ENCODE data around the gene LRRC45.

The LRRC45 gene

DNA sequence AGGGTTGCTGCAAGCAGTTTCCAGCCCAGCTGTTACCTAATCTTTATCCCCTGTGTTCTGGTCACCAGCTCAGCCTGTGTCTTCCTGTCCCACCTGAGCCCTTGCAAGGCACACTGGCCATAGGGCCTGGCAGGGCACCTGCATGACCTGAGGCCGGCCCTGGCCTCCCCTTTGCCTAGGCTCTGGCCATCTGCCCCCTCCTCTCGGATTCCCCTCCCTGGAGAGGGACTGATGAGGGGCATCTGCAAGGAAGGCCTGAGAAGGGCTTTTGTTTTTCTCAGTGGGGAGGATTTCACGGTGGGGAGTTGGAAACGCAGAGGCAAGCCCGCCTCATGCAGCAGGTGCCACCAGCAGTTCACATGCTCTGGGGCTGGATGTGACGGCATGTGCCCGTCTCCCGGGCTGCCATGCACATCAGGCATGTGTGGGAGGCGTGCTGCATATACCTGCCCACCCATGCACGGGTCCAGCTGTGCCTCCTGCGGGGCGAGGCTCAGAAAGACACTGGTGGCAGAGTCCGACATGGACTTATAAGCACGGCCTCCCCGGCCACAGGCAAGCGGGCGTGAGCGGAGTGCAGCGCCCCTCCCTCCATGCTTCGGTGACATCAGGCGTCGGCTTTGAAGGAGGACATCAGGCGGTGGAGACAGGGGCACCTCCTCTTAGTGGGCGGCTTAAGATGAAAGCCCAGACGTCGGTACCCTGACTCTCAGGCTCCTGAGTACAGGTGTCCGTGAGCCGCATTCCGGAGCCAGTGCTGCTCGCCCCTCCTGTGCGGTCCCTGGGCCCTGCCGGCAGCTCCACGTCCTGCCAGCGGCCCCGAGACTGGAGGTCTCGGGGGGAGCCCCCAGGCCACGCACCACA is 29.1 kb upstream of the LRRC45 start:
- no peak for DNase-seq (ENCODE audit: low spot score)

DNA sequence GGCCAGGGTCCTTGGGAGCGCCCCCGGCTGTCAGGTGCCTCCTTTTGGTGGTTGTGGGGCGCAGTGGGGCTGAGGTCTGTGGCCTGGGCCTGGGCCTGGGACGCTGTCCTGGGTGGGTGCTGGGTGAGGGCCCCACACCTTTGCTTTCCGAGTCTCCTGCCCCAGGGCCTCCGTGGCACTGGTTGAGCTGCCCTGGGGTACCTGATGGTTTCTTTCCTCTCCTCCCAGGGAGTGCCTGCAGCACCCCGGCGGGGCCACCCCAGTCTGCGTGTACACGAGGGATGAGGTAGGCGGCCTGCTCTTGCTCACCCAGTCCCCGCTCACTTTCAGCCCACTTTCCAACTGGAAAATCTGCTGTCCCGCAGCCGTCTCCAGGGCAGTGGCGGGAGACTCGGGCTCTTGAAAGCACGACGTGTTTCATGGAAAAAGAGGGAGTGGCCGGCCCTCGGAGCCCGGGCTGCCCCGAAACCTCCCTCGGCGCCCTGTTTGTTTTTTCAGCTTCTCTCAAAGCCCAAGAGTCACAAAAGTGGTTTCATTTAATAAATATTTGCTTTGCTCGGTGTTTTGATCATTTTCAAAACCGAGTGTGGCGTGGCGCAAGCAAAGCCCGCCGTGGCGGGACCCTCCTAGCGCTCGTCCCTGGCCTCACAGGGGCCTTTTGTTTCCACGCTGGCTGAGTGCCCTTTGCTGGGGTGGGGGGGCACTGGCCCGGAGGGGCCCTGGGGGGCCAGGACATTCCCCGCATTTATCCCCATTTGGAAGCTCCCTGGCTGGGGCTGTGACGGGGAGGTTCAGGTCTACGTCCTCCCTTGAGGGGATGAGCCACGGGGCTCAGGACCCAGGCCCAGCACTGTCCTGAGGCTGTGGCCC is 28.3 kb upstream of the LRRC45 start:
- DNase-seq (ENCODE audit: low spot score) = no peak

DNA sequence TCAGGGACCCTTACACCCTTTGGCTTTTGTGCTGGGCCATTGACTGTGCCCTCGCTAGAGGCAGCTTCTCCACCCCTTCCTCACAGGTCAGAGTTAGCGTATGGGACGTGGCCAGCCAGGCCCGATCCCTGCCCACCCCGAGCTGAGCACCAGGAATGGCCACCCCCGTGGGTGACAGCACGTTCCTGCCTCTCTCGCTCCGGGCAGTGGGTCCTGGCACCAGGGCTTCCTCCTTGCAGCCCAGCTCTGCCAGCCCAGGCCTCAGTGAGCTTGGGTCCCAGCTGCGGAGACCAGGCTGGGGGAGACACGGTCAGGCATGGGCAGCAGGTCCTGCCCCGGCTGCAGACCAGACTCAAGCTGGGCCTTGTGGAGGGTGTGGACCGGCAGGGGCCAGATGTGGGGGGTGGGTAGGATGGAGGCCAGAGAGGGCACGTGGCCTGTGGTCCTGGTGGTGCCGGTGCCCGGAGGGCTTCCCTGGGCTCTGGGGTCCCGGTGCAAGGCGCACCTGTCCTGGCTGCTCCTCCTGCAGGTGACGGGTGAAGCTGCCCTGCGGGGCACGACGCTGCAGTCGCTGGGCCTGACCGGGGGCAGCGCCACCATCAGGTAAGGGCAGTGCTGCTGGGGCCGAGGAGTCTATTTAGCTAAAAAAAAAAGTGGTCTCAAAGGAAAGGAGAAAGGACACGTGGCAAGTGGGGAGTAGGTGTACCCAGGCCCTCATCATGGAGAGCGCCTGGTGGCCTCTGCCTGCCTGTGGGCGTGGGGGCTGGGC is 27.5 kb upstream of the LRRC45 start:
- no peak for DNase-seq (ENCODE audit: low spot score)

DNA sequence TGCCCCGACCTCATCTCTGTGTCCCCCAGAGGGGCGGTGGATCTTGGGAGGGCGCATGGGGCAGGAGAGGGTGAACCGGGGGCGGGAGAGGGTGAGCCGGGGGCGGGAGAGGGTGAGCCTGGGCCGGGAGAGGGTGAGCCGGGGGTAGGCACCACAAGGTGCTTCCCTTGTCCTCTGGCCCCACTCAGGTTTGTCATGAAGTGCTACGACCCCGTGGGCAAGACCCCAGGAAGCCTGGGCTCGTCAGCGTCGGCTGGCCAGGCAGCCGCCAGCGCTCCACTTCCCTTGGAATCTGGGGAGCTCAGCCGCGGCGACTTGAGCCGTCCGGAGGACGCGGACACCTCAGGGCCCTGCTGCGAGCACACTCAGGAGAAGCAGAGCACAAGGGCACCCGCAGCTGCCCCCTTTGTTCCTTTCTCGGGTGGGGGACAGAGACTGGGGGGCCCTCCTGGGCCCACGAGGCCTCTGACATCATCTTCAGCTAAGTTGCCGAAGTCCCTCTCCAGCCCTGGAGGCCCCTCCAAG is 26.8 kb upstream of the LRRC45 start:
- DNase-seq (ENCODE audit: low spot score) = no peak

DNA sequence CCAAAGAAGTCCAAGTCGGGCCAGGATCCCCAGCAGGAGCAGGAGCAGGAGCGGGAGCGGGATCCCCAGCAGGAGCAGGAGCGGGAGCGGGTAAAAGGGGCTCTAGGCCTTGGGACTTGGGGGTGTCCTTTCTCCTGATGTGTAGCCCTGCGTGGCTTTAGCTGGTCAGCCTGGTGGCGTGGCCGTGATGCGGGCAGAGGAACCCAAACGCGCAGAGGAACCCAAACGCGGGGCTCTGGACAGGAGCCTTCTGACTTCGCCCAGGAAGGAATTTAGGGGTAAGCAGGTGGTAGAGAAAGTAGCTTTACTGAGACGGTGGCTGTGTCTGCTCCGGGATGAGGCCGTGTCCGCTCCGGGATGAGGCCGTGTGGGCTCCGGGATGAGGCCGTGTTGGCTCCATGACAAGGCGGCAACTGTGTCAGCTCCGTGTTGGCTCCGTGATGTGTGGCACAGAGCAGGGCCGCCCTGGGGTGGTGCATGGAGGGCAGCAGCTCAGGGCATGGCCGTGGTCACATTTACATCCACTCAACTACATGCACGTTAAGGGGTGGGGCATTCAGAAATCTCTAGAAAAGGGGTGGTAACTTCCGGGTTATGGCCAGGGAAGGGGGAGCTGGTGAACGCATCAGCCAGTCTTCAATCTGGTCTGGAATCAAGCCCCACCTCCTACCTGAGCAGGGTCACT is 26.2 kb upstream of the LRRC45 start:
- DNase-seq (ENCODE audit: low spot score) = no peak

DNA sequence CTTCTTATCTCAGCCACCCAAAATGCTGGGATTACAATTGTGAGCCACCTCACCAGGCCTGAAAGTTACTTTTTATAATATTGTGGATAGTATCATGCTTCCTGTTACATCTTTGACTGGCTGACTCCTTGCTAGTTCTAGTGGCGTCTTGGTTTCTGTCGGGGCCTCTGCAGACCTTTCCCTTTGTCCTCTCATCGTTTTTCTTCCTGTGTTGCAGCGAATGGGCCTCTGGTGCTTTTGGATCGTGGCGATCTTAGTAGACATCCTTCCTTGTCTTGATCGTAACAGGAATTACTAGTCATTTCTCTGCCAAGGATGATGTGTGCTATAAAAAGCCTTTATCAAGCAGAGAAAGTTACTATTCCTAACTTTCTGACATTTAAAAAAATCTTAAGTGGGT is 24.9 kb upstream of the LRRC45 start:
- DNase-seq (ENCODE audit: low spot score) = no peak

DNA sequence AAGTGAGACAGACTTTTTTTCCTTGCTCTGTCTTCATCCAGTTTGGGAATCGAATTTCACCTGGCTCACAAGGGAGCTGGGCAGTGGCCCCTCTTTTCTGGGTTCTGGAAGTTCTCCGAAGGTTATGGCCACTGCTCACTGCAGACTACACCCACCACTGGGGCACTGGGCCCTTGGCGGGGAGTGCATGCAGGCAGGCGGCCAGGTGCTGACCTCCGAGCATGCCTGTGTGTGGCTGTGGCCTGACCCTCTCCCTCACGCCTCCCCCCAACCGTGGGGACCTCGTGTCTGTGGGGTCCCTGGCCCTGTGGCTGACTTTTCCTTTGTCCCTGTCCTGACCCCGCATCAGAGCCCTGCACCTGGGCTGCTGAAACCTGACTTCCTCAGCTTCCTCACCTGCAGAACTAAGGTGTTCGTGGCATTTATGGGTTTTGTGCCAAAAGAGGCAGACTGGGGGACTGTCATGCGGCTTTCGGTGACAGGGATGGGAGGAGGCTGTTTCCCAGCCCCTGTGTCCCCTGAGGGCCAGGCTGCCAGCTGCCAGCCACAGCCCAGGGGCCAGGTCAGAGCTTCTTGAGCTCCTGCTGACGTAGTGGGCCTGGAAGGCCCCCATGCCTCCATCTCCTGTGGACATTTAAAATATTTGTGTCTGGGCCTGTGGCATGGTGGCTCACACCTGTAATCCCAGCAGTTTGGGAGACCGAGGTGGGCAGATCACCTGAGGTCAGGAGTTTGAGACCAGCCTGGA is 24.2 kb upstream of the LRRC45 start:
- DNase-seq (ENCODE audit: low spot score) = no peak

DNA sequence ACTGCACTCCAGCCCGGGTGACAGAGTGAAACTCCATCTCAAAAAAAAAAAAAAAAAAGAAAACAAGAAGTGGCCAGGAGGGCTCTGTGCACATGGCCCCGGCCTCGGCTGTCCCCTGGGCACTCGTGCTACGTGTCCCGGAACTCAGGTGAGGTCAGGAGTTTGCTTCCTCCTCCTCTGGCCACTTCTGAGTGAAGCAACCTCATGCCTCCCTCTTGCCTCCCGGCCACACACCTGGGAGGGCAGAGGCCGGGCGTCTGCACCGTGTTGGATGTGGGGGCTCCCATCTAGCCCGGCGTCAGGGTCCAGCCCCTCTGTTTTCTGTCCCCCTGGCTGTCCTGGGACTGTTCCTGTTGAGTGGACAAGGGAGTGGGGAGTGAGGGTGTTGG is 23.5 kb upstream of the LRRC45 start:
- no peak for DNase-seq (ENCODE audit: low spot score)

DNA sequence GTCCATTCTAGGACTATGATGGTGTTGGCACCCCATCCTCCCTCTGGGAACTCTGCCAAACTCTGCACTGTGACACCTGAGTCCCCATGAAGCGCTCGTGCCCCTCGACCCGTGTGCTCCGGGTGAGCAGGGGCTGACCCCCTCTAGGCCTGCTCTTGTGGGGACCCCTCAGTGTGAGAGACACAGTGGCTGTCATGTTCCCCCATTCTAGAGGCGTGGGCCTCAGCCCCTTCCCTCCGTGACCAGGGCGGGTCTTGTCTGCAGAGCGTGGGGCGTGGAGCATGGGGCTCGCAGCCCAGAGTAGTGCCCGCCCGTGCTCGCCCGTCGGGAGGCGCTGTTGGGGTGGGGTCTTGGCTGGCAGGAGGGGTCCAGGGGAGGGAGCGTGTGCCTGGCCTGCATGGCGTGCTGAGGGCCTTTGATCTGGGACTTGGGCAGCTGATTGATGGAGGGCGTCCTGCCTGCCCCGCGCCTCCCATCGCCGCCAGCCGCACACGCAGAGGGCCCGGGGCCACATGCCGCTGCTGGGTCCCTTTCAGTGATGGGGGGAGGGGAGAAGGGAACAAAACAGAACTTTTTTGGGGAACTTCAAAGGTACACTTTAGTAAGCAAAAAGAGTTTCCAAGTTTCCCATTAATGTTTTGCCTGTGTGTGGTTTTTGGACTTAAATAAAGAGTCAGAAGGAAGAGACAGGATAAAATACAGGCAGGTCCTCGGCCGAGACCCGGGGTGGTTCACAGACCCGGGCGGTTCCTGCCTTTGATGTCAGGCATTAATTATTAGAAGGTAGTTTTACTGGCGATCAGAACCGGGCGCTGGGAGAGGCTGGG is 22.9 kb upstream of the LRRC45 start:
- no peak for DNase-seq (ENCODE audit: low spot score)

DNA sequence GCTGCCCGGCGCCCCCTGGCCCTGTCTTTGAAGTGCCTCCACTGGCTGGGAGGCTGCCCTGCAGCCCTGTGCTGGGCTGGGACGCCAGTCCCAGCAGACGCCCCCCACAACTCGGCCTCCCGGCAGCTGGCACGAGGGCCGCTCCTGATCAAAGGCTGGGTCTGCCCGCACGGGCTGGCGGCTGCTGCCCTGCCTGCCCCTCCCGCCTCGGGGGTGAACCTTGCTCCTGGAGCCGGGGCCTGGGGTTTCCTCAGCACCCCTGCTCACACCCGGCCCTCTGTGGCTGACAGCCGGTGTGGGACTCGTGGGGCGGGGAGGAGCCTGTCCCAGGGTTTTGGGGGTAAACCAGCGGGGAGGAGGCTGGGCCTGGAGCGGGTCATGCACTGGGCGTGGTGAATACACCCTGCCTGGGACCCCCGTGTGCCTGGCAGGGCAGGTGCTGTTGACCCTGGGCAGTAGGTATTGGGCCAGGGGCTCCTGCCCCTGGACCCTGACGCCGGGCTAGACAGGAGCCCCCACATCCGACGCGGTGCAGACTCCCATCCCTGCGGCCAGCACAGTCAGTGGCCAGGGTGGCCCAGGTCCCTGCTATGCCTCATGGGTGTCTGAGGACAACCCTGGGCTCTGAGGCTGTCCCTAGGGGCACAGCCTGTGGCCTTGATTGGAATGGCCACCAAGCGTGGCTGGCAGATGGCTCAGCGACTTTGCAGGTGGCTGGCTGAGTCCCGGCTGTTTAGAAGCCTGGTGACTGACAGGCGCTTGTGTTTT is 22.1 kb upstream of the LRRC45 start:
- DNase-seq (ENCODE audit: low spot score) = no peak

DNA sequence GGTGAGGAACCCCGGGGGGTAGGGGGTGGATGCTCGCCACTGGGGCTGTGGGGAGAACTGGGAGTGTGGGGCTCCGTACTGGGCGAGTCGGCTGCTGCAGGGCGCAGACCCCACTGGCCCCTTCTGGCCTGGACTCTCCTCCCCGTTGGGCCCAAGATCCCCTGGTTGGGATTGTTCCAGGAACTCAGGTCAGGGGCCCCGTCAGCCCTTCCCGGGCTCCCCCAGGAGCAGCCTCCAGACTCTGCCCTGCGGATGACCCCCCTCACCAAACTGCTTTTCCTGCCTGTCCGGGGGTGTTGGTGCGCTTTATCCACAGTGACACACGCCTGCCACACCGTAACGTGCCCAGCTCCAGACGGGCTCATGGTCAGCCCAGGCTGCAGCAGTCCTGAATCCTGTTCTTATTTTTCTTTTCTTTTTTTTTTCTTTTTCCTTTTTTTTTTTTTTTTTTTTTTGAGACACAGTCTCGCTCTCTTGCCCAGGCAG is 21.5 kb upstream of the LRRC45 start:
- no peak for DNase-seq (ENCODE audit: low spot score)

DNA sequence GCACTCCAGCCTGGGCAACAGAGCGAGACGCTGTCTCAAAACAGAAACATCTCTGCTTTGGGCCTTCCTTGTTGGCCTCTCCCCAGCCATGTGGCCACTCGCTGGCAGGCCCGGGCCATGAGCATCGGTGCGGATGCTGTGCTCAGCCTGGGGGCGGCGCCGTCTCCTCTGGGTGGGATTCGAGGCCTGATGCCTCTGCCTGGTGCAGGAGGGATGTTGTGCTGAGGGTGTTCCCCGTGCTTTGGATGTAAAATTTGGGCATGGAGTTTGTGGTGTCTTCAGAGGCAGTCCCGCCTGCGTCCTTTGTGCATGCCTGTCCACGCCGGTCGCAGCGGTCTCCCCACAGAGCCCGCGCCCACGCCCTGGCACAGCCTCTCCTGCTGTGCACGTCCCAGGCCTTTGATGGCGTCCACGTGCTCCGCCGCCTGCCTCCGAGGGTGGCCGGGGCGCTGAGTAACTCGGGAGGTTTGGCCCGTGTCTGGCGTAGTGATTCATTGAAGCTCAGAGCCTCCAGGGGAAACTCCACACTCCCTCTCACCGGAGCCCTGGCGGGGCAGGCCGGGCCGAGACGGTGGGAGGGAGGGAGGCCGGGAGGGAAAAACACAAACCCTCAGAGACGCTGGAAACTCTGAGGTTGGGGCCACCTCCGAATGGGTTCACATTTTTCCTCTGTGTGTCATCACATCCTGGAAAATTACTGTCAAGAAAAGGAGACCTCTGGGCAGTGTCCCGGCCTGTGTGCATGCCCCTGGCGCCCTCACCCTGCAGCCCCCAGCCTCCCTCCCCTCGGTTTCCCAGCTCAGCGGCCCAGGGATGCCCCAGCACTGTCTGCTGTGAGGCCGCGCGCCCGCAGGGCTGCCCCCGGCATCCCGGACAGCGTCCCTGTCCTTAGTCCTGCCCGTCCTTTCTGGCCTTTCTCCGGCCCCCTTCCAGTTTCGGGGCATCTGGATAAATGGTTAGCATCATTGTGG is 19.4 kb upstream of the LRRC45 start:
- no peak for DNase-seq (ENCODE audit: low spot score)

DNA sequence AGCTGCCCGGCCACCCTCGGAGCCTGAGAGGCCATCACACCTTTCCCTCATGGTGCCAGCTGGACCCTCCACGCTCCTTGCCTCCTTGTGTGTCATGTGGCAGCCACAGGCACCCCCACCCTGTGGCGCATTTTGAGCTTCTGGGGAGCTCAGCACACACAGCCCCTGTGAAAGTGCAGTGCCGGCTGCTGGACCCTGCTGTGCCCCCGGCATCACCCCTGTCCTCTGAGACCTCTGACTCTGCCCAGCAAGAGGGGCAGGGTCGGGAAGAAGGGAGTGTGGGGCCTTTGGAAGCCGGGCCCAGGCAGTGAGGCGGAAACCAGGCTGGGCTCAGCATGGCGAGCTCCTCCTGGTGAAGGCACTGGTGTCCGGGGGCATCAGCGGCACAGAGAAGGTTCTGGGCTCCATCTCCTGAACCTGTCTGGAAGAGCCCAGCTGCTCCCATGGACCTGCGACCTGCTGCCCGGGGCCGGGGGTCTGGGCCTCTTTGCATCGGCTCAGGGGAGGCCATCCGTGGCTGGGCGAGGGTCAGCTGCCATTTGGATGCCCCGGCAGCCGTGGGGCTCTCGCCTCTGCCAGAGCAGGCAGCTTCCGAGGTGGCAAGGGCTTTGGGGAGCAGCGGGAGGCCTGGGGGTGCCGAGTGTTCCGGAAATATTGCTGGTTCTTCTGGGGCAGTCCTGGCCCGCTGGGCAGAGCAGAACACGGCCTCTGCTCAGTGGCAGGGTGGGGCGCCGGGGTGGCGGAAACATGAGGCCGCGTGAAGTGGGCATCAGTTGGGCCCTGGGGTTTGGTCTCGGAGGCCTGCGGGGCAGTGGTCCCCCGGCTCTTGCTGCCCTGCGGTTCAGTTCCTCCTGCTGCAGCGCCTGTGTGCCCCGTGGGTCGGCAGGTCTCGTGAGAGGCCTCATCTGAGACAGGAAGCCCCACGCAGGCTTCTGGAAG is 18.3 kb upstream of the LRRC45 start:
- no peak for DNase-seq (ENCODE audit: low spot score)

DNA sequence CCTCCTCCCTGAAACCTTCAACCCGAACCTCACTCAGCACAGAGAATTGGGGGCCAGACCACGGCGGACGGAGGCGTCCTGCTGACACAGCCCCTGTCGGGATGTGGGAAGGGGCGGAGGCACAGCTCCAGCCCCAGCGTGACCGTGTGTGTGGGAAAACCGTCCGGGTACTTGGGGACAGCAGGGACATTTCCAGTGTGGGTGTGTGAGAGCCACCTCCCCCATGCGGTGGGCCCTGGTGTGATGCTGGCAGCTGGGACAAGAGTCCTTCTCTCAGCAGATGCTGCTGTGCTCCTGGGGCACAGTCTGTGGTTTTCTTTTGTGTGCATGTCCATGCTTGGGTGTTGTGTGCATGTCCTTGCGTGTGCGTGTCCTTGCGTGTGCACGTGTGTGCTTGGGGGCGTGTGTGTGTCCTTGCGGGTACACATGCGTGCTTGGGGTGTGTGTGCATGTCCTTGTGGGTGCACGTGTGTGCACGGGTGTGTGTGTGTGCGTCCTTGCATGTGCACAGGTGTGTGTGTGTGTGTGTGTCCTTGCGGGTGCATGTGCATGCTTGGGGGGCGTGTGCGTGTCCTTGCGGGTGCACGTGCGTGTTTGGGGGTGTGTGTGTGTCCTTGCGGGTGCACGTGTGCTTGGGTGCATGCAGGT is 17.3 kb upstream of the LRRC45 start:
- no peak for DNase-seq (ENCODE audit: low spot score)

DNA sequence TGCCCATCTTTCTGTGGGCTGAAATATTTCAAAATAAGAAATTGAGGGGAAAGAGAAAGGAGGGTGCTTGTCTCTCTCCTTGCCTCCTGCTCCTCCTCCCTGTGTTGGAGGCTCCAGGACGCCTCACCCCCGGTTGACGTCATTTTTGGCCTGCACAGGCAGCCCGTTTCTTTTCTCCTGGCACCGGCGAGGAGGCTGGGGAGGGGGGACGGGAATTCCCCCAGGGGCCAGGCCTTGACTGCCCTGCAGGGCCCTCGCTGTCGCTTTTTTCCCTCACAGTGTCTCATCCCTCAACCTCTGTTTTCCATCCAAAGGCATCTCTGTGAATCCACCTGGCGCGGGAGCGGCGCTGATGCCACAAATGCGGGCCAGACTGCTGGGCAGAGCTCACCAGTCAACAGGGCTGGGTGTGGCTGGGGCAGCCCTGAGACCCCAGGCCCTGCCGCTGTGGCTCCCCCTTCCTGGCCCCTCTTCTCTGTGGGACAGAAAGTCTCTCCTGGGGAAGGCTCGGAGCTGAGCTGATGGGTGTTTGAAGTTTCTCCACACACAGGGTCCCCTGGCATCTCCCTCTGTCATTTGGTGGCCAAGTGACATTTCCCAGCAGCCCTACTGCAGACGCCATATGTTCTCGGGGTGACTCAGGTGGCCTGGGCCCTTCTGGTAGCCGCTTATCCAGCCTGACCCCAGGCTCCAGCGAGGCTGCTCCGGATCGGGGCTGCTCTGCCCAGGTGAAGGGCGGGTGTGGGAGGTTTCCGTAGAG is 16.5 kb upstream of the LRRC45 start:
- DNase-seq (ENCODE audit: low spot score) = no peak

DNA sequence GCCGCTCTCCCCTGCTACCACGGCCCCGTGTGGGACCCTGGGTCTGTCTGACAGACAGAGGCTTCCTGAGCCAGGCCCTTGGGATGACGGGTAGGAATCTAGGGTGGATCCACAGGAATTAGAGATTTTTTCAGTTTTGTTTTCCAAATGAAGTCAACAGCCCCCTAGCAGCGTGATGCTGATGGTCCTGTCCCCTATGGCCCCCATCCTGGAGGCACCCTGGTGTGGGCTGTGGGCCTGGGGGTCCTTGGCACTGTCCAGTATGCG is 15.9 kb upstream of the LRRC45 start:
- no peak for DNase-seq (ENCODE audit: low spot score)

Data from pons (tissue), 1 donor.